ENCODE data around the gene P2RX3. TPM values are rescaled to one million over a fixed set of nuclear protein-coding genes. Genes with fewer than 3 reads are reported as not detected.
"Not testable (repeated sequence)": the region's sequence is repeated elsewhere in the genome, so short reads cannot be mapped to it uniquely, and the experiment has no call there.

P2RX3 gene
- 2.0 to 3.1 TPM (median 2.6 TPM) in 3 replicates for total RNA-seq

- Mint-ChIP-seq H3K36me3 (peaks cover 3% of the 10 kb centered on the region), H3K4me3 (no peak within 1 kb of the TSS), H3K4me1 (peaks cover 46% of the 10 kb centered on the region), H3K9me3 (no peaks in the 10 kb centered on the region), H3K27ac (peak within 1 kb of the TSS; percentile 18), H3K27me3 (ENCODE audit: low read depth) (no peaks in the 10 kb centered on the region)
- no peak for DNase-seq (ENCODE audit: low spot score in 2 of 2, unreplicated experiment in 2 of 2)
- no peak for TF ChIP-seq CTCF (IDR thresholded peaks at IDR 0.05; ENCODE audit: unreplicated experiment)
These were observed at the start of gene P2RX3 for GRCh38 chr11:57338142-57338541. P2RX3 (plus strand) TSS chr11:57338352; CDS start chr11:57338551, 199 bp downstream.

GRCh38 chr11:57288771-57289579 is 49.2 kb upstream of the P2RX3 start:
- H3K27me3 Mint-ChIP-seq (ENCODE audit: low read depth), result no peaks in the 10 kb centered on the region
- no peak overlapping the region for H3K4me3 Mint-ChIP-seq
- H3K27ac Mint-ChIP-seq, result peak overlapping the region; percentile 27
- no peaks in the 10 kb centered on the region for H3K36me3 Mint-ChIP-seq
- H3K9me3 Mint-ChIP-seq, result peaks cover 3% of the 10 kb centered on the region
- no peak for DNase-seq (ENCODE audit: low spot score in 2 of 2, unreplicated experiment in 2 of 2)
- TF ChIP-seq CTCF (IDR thresholded peaks at IDR 0.05; ENCODE audit: unreplicated experiment), result no peak
- peaks cover 44% of the 10 kb centered on the region for H3K4me1 Mint-ChIP-seq

GRCh38 chr11:57290288-57290687 is 47.9 kb upstream of the P2RX3 start:
- Mint-ChIP-seq H3K36me3 (no peaks in the 10 kb centered on the region), H3K4me3 (no peak overlapping the region), H3K27ac (no peak overlapping the region), H3K27me3 (ENCODE audit: low read depth) (no peaks in the 10 kb centered on the region), H3K9me3 (peaks cover under 1% of the 10 kb centered on the region), H3K4me1 (peaks cover 46% of the 10 kb centered on the region)
- TF ChIP-seq CTCF (IDR thresholded peaks at IDR 0.05; ENCODE audit: unreplicated experiment), result no peak
- DNase-seq (ENCODE audit: low spot score in 2 of 2, unreplicated experiment in 2 of 2), result no peak

- H3K4me3 Mint-ChIP-seq, result no peak overlapping the region
- DNase-seq (ENCODE audit: low spot score in 2 of 2, unreplicated experiment in 2 of 2), result peak in 1 of 2 experiments; percentile 45
- peak overlapping the region; percentile 99 for H3K27ac Mint-ChIP-seq
- H3K9me3 Mint-ChIP-seq, result peaks cover 16% of the 10 kb centered on the region
- no peak for TF ChIP-seq CTCF (IDR thresholded peaks at IDR 0.05; ENCODE audit: unreplicated experiment)
- peaks cover 37% of the 10 kb centered on the region for H3K4me1 Mint-ChIP-seq
- H3K27me3 Mint-ChIP-seq (ENCODE audit: low read depth), result no peaks in the 10 kb centered on the region
- H3K36me3 Mint-ChIP-seq, result peaks cover 30% of the 10 kb centered on the region
These were observed 43.7 kb upstream of the P2RX3 start for GRCh38 chr11:57294225-57295131.

- H3K27me3 Mint-ChIP-seq (ENCODE audit: low read depth); H3K27ac Mint-ChIP-seq; H3K4me3 Mint-ChIP-seq; DNase-seq (ENCODE audit: low spot score in 2 of 2, unreplicated experiment in 2 of 2): not testable (repeated sequence)
- Mint-ChIP-seq H3K4me1 (peaks cover 25% of the 10 kb centered on the region), H3K9me3 (peaks cover 18% of the 10 kb centered on the region), H3K36me3 (peaks cover 47% of the 10 kb centered on the region)
These were observed 41.9 kb upstream of the P2RX3 start for GRCh38 chr11:57296205-57296604.

GRCh38 chr11:57297221-57297620 is 40.9 kb upstream of the P2RX3 start:
- Mint-ChIP-seq H3K4me3 (no peak overlapping the region), H3K9me3 (peaks cover 18% of the 10 kb centered on the region), H3K4me1 (peaks cover 22% of the 10 kb centered on the region), H3K27me3 (ENCODE audit: low read depth) (no peaks in the 10 kb centered on the region), H3K36me3 (peaks cover 58% of the 10 kb centered on the region), H3K27ac (no peak overlapping the region)
- TF ChIP-seq CTCF (IDR thresholded peaks at IDR 0.05; ENCODE audit: unreplicated experiment), result no peak
- DNase-seq (ENCODE audit: low spot score in 2 of 2, unreplicated experiment in 2 of 2), result no peak
